Peyer's patch (tissue), 4 donors: ENCODE results near the gene MLLT10. TPM values are rescaled to one million over a fixed set of nuclear protein-coding genes. Genes with fewer than 3 reads are reported as not detected.
A peak's percentile ranks its signal among the peaks of the same experiment; 100 is the strongest.

Experiments used
- DNase-seq, 3 donors: peaks; one replicate each; pipeline ENCODE4 v3.0.0-alpha.2; 2017 to 2019
- H3K27ac ChIP-seq, 4 donors: fragments of 200-600 bp; sonication (generic); one replicate each; pipeline ENCODE4 v1.5.1; 2016 to 2019
- H3K27me3 ChIP-seq, 2 donors: fragments of 200-600 bp; sonication (generic); one replicate each; pipeline ENCODE4 v1.5.1; 2019
- H3K36me3 ChIP-seq, 3 donors: fragments of 200-600 bp; sonication (generic); one replicate each; pipeline ENCODE4 v1.5.1; 2016 to 2019
- H3K4me1 ChIP-seq, 4 donors: fragments of 200-600 bp; sonication (generic); one replicate each; pipeline ENCODE4 v1.5.1; 2016 to 2019
- H3K4me3 ChIP-seq, 4 donors: fragments of 200-600 bp; sonication (generic); 1 replicate in 3 of 4; 2 replicates in 1 of 4; pipeline ENCODE4 v1.5.1; 2016 to 2019; ENCODE audit warnings: mild to moderate bottlenecking in 1 of 4
- H3K9me3 ChIP-seq, 4 donors: fragments of 200-600 bp; sonication (generic); one replicate each; pipeline ENCODE4 v1.5.1; 2016 to 2019; ENCODE audit warnings: mild to moderate bottlenecking in 1 of 4
- CTCF ChIP-seq, 6 experiments: fragments of 450-650 bp in 4 of 6; fragments of 200-600 bp in 2 of 6; sonication (generic) in 1 of 6; IDR thresholded peaks; one replicate each; pipeline ENCODE4 v1.5.1; 2017 to 2019; ENCODE audit warnings: antibody characterized with exemption in 6 of 6, mild to moderate bottlenecking in 3 of 6, moderate library complexity in 1 of 6
- POLR2A ChIP-seq, 2 donors: fragments of 450-650 bp; IDR thresholded peaks; one replicate each; pipeline ENCODE4 v1.5.1; 2017; ENCODE audit warnings: antibody characterized with exemption in 2 of 2, mild to moderate bottlenecking in 2 of 2, moderate library complexity in 2 of 2
- total RNA-seq, 4 donors: library from RNA; depleted of rRNA; stranded (reverse); fragments of >200 nt; gene quantifications; one replicate each; pipeline ENCODE4 v1.1.0, GENCODE V29; 2016

The MLLT10 gene
- total RNA-seq, 4 donors from 2014 or later = 25.2 to 65.2 (median 40.1) TPM

GRCh38 chr10:21751341-21752310 lies 217.6 kb downstream of the MLLT10 start:
- Histone ChIP-seq H3K9me3 (no peaks in the 10 kb centered on the region), H3K4me1 (peaks cover 0 to 3% (median 0%) of the 10 kb centered on the region in 4 donors), H3K27ac (no peak overlapping the region), H3K27me3 (no peaks in the 10 kb centered on the region), H3K4me3 (no peak overlapping the region), H3K36me3 (no peaks in the 10 kb centered on the region)
- peak in 1 of 3 donors; percentile 64 for DNase-seq
- TF ChIP-seq CTCF (IDR thresholded peaks at IDR 0.05) (no peak), POLR2A (IDR thresholded peaks at IDR 0.05) (no peak)

GRCh38 chr10:21753497-21754270 lies 219.7 kb downstream of the MLLT10 start:
- Histone ChIP-seq H3K27me3 (no peaks in the 10 kb centered on the region), H3K36me3 (peaks cover 0 to 6% (median 0%) of the 10 kb centered on the region in 3 donors), H3K9me3 (no peaks in the 10 kb centered on the region), H3K4me1 (peaks cover 0 to 3% (median 0%) of the 10 kb centered on the region in 4 donors), H3K4me3 (no peak overlapping the region), H3K27ac (no peak overlapping the region)
- no peak for DNase-seq
- TF ChIP-seq POLR2A (IDR thresholded peaks at IDR 0.05) (no peak), CTCF (IDR thresholded peaks at IDR 0.05) (no peak)

- DNase-seq = no peak
- TF ChIP-seq CTCF (IDR thresholded peaks at IDR 0.05) = no peak
- no peak for TF ChIP-seq POLR2A (IDR thresholded peaks at IDR 0.05)
- peaks cover 0 to 12% (median 0%) of the 10 kb centered on the region in 3 donors for H3K36me3 ChIP-seq
These were observed 220.5 kb downstream of the MLLT10 start for GRCh38 chr10:21754410-21755011.

GRCh38 chr10:21756707-21757106 lies 222.7 kb downstream of the MLLT10 start:
- H3K4me3 ChIP-seq = no peak overlapping the region
- H3K27me3 ChIP-seq = no peaks in the 10 kb centered on the region
- no peak for DNase-seq
- no peaks in the 10 kb centered on the region for H3K9me3 ChIP-seq
- TF ChIP-seq POLR2A (IDR thresholded peaks at IDR 0.05) = no peak
- TF ChIP-seq CTCF (IDR thresholded peaks at IDR 0.05) = no peak
- no peak overlapping the region for H3K27ac ChIP-seq
- peaks cover 0 to 12% (median 0%) of the 10 kb centered on the region in 3 donors for H3K36me3 ChIP-seq
- H3K4me1 ChIP-seq = no peaks in the 10 kb centered on the region

More at GRCh38 chr10:21754410-21755011, 220.5 kb downstream of the MLLT10 start:
- Histone ChIP-seq H3K27ac (no peak overlapping the region), H3K4me3 (no peak overlapping the region), H3K27me3 (no peaks in the 10 kb centered on the region), H3K9me3 (no peaks in the 10 kb centered on the region), H3K4me1 (peaks cover 0 to 3% (median 0%) of the 10 kb centered on the region in 4 donors)

GRCh38 chr10:21757185-21757901 lies 223.3 kb downstream of the MLLT10 start:
- Histone ChIP-seq H3K36me3 (peaks cover 0 to 12% (median 0%) of the 10 kb centered on the region in 3 donors), H3K4me3 (no peak overlapping the region), H3K27me3 (no peaks in the 10 kb centered on the region), H3K27ac (no peak overlapping the region), H3K9me3 (no peaks in the 10 kb centered on the region), H3K4me1 (no peaks in the 10 kb centered on the region)
- DNase-seq = no peak
- no peak for TF ChIP-seq CTCF (IDR thresholded peaks at IDR 0.05)
- no peak for TF ChIP-seq POLR2A (IDR thresholded peaks at IDR 0.05)
